GM19324 (cell line): Measurements from ENCODE around the gene PARN.

ENCODE experiments used
- ATAC-seq: cut with Tn5 transposase; IDR thresholded peaks from one replicate; pipeline ENCODE4 v1.9.1; 2021; ENCODE audit warnings: mild to moderate bottlenecking, moderate library complexity; ENCODE audit not compliant: unreplicated experiment, low FRiP score

PARN gene

DNA sequence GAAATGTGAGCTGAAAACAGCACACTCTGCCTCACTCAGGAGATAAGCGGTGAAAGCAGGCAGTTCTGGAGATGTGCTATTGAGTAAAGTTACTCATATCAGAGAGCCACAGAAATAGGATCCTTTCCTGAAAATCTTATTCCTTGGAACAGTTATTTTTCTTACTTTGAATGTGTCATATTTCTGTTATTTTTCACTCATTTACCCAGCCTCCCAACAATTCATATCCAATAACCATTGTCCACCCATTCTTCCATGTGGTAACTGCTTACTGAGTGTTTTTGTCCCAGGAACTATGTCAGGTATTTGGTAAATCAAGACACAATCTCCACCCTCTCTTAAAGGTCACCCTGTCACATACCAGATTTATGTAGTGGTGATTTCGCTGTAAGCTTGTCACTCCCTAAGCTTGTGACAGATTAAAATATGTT is 144.9 kb downstream of the PARN start:
- no peak for ATAC-seq

DNA sequence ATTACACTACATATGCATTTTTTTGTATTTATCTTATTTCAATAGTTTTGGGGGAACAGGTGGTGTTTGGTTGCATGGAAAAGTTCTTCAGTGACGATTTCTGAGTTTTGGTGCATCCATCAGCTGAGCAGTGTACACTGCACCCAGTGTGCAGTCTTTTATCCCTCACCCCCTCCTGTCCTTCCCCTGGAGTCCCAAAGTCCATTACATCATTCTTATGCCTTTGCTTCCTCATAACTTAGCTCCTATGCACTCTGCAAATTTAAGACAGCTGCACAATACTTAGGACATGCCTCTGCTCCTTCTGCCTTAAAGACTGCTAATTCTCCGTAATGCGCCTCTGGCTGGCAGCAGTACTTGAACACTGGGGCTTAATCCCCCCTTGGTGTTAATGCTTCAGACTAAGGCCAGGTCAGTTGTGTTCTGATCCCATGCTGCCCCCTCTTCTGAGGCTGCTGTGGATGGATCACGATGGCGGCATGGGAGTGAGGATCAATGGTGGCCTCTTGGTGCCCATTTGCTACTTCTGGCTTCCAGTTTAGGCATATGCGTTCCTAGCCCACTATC is 146.2 kb downstream of the PARN start:
- ATAC-seq, result no peak

GRCh38 chr16:14476183-14476582 is 153.9 kb downstream of the PARN start:
- no peak for ATAC-seq

DNA sequence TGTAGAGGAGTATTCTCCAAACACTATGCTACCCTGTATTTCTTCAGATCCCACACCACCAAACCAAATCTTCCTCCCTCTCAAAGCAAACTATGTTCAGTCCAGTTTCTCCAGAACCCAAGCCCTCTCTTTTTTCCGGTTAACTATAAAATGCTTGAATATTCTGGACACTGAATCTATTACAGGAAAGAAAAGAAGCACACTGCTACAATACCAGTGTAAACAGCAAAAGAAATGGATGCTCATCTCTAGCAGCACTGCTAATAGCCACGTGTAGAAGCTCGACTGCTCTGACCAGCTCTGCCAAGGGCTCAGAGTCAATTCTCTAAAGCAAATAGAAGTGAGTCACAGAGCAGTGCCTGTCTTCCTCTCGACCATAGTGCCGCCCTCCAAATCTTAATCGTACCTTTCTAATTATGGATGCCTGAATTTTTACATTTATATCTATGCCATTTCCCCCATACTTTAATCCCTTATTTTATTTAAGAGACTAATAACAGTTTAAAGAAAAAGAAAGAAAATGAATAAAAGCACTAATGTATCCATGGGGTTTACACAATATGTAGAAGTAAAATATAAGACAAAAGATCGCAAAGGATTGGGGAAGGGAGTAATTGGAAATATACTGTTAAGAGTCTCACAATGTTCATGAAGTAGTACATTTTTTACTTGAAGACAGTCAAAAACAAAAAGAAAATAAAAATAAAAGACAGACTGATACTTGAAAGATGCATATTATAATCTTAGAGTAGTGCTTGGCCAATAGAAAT is 154.5 kb downstream of the PARN start:
- no peak for ATAC-seq

- ATAC-seq, result no peak
Observed at GRCh38 chr16:14473488-14473887, 156.6 kb downstream of the PARN start.

DNA sequence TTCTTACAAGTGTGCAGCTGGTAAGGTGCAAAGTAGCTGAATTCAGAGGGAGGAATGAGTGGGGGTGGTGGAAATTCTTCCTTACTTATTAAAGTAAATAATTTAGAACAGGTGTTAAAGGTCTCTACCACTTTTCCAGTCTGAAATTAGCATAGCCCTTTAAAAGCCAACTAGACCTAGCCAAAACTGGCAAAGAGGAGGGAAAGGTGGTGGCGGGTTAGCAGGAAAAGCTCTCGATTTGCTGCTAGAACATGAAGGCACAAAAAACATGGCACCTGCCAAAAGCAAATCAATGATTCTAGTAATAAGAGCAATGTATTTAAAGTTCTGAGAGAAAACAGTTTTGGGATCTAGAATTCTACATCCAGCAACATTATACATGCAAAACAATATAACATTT is 157.7 kb downstream of the PARN start:
- no peak for ATAC-seq

DNA sequence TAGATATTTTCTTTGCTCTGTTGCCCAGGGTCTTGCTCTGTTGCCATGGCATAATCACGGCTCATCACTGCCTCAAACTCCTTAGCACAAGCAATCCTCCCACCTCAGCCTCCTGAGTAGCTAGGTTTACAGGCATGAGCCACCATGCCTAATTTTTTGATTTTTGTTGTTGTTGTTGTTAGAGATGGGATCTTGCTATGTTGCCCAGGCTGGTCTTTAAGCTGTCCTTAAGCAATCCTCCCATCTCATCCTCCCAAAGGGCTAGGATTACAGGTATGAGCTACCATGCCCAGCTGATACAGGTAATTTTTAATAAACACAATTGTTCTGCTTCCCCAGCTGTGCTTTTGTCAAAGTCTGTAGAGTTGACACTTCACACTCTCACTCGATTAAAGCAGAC is 159.3 kb downstream of the PARN start:
- no peak for ATAC-seq

DNA sequence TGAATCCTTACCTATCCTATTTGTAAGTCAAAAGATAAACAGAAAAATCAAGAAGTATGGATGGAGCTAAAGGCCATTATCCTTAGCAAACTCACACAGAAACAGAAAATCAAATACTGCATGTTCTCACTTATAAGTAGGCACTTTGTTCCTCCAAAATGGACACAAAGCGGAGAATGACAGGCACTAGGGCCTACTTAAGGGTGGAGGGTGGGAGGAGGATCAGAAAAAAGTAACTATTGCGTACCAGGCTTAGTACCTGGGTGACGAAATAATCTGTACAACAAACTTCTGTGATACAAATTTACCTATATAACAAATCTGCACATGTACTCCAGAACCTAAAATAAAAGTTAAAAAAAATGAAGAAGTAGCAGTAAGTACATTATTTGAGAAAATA is 164.3 kb downstream of the PARN start:
- no peak for ATAC-seq

GRCh38 chr16:14464796-14465195 is 165.3 kb downstream of the PARN start:
- no peak for ATAC-seq

DNA sequence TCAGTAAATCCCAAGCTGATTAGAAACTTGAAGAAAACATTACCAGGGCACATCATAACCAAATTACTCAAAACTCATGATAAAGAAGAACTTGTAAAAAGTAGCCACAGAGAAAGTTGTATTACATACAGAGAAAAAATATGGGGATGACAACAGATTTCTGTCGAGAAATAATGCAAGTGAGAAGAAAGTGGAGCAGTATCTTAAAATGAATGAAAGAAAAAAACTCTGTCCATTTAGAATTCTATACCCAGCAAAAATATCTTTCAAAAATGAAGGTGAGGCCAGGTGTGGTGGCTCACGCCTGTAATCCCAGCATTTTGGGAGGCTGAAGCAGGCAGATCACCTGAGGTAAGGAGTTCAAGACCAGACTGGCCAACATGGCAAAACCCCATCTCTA is 165.9 kb downstream of the PARN start:
- no peak for ATAC-seq

- no peak for ATAC-seq
Observed at GRCh38 chr16:14462811-14463210, 167.2 kb downstream of the PARN start.

DNA sequence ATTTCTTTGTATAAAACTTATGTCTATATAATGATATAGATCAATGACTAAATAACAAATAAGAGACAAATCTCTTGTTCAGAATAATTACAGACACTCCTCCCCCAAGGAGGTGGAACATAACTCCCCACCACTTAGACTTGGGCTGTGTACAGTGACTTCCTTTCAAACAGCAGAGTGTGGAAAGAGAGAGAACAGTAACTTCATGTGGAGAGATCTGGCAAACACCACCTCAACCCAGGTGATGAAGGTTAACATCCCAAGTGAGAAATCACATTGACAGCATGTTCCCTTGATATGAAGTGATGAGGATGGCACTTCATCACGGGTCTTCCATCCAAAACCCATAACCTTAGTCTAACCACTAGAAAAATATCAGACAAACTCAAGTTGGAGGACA is 169.3 kb downstream of the PARN start:
- no peak for ATAC-seq

- no peak for ATAC-seq
Observed at GRCh38 chr16:14458576-14458975, 171.5 kb downstream of the PARN start.

- ATAC-seq, result no peak
Observed at GRCh38 chr16:14456793-14457481, 173.1 kb downstream of the PARN start.

- no peak for ATAC-seq
Observed at GRCh38 chr16:14455573-14455972, 174.5 kb downstream of the PARN start.

- ATAC-seq, result no peak
Observed at GRCh38 chr16:14454391-14454790, 175.7 kb downstream of the PARN start.

- no peak for ATAC-seq
Observed at GRCh38 chr16:14452066-14452465, 178.0 kb downstream of the PARN start.

- ATAC-seq, result no peak
Observed at GRCh38 chr16:14450846-14451245, 179.2 kb downstream of the PARN start.

- ATAC-seq, result no peak
Observed at GRCh38 chr16:14449790-14450480, 180.1 kb downstream of the PARN start.

DNA sequence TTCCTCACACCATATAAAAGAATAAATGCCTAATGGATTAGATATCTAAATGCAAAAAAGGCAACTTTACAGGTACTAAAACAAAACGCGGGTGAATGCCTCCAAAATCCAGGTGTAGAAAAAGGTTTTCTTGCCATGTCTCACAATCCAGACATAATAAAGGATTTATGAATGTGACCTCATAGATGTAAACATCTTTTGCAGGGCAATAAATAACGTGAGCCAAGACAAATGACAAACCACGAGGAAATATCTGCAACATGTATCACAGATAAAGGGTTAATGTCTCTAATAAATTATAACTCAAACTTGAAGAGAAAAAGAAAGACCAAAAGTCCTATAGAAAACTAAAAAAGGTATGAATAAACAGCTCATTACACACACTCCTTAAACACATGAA is 180.7 kb downstream of the PARN start:
- ATAC-seq, result no peak

DNA sequence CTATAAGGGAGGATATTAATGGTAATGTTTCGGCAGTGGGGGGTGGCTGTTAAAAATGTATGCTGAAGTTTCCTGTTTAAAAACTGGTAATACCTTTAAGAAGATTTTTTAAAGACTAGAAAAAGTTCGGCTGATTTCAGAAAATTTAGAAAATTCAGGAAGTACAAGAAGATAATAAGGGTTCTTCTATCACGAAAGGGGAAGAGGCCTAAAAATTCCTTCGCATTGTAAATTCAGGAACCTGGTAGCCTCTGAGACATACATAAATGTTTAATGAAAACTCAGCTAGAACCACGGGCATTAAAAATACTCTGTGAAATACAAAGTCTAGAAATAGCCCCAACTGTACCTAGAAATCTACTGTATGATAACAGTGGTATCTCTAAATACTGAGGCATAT is 181.2 kb downstream of the PARN start:
- no peak for ATAC-seq
